Amniotic stem cell (primary cell): ENCODE data around the gene TBC1D17.

Source experiments
- DNase-seq: peaks from one replicate; lab custom pipeline; 2025; lab: John Stamatoyannopoulos, UW

The TBC1D17 gene

GRCh38 chr19:49894011-49894664 is 16.6 kb downstream of the TBC1D17 start:
- DNase-seq = no peak

- DNase-seq = no peak
Measured at GRCh38 chr19:49894879-49895565, 17.5 kb downstream of the TBC1D17 start.

GRCh38 chr19:49895566-49896297 is 18.2 kb downstream of the TBC1D17 start:
- DNase-seq = no peak

- DNase-seq = no peak
Measured at GRCh38 chr19:49896863-49897621, 19.5 kb downstream of the TBC1D17 start, which contains the start of gene IL4I1. IL4I1 (minus strand) TSS chr19:49896887; CDS start chr19:49896160, 727 bp downstream.

GRCh38 chr19:49904136-49904535 is 26.6 kb downstream of the TBC1D17 start:
- no peak for DNase-seq

GRCh38 chr19:49906879-49907564 is 29.5 kb downstream of the TBC1D17 start:
- no peak for DNase-seq

- DNase-seq = no peak
Measured at GRCh38 chr19:49907745-49908446, 30.4 kb downstream of the TBC1D17 start.

GRCh38 chr19:49908480-49909420 is 31.2 kb downstream of the TBC1D17 start:
- DNase-seq = no peak

GRCh38 chr19:49910179-49910578 is 32.7 kb downstream of the TBC1D17 start:
- no peak for DNase-seq

- DNase-seq = no peak
Measured at GRCh38 chr19:49911381-49912145, 34.1 kb downstream of the TBC1D17 start.

- DNase-seq = no peak
Measured at GRCh38 chr19:49912965-49913685, 35.6 kb downstream of the TBC1D17 start.

- DNase-seq = no peak
Measured at GRCh38 chr19:49913720-49914119, 36.2 kb downstream of the TBC1D17 start.

GRCh38 chr19:49915271-49915670 is 37.8 kb downstream of the TBC1D17 start:
- no peak for DNase-seq

- DNase-seq = no peak
Measured at GRCh38 chr19:49916839-49917733, 39.6 kb downstream of the TBC1D17 start.

- no peak for DNase-seq
Measured at GRCh38 chr19:49918089-49918488, 40.6 kb downstream of the TBC1D17 start.

- DNase-seq = no peak
Measured at GRCh38 chr19:49920624-49921363, 43.3 kb downstream of the TBC1D17 start.
